HG03025 (cell line): ENCODE results near the gene ZCCHC24.

ENCODE experiments used
- ATAC-seq: cut with Tn5 transposase; IDR thresholded peaks from one replicate; pipeline ENCODE4 v1.9.1; 2021; ENCODE audit warnings: mild to moderate bottlenecking, moderate library complexity; ENCODE audit not compliant: unreplicated experiment, low FRiP score

Gene ZCCHC24

DNA sequence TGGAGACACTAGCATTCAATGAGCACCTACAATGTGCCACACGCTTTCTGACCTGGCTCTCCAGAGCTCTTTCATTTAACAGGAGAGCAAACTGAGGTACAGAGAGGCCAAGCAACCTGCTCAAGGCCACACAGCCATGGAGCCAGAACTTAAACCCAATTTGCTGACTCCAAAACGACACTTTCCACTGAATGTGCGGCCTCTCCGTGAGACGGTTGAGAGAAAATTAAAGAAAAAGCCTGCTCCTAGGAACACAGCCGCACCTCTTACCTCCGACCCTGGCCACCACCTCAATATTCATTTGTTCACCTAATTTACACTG lies 42.8 kb downstream of the ZCCHC24 start:
- no peak for ATAC-seq

DNA sequence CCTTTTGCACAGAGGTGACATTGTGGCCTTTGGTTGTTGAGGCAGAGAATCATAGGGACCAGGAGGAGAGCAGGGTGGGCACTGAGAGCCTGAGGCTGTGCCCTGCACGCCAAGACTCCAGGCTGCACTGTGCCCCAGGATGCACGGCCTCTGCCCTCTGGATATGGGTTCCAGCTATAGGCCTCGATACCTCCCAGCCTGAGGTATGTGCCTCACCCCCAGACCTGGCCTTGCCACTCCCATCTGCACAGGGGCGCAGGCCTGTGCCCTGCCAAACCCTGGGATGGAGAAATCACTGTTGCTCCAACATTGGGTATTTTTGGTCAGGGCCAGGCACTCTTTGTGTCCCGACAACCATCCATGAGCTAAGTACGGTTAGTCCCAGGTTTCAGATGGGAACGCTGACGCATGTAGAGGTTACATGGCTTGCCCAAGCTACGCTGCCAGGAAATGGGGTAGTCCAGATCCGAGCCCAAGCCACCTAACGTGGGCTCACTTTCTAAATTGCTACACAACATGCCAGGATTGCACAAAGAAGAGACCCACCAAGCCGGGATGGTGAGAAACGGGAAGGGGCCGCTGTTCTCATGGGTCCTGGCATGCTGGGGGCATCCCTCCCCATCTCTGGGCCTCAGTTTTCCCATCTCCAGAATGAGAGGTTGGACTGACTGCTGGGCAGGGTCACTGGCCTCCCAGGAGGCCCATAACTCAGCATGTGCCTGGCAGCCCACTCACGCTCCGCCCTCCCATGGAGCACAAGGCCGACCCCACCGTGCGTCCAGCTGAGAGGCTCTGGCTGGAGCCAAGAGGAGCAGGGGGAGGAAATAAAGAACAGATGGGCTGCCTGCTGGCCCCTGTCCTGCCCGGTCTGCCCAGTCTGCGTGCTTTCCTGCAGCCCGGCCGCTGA lies 44.2 kb downstream of the ZCCHC24 start:
- ATAC-seq = no peak

DNA sequence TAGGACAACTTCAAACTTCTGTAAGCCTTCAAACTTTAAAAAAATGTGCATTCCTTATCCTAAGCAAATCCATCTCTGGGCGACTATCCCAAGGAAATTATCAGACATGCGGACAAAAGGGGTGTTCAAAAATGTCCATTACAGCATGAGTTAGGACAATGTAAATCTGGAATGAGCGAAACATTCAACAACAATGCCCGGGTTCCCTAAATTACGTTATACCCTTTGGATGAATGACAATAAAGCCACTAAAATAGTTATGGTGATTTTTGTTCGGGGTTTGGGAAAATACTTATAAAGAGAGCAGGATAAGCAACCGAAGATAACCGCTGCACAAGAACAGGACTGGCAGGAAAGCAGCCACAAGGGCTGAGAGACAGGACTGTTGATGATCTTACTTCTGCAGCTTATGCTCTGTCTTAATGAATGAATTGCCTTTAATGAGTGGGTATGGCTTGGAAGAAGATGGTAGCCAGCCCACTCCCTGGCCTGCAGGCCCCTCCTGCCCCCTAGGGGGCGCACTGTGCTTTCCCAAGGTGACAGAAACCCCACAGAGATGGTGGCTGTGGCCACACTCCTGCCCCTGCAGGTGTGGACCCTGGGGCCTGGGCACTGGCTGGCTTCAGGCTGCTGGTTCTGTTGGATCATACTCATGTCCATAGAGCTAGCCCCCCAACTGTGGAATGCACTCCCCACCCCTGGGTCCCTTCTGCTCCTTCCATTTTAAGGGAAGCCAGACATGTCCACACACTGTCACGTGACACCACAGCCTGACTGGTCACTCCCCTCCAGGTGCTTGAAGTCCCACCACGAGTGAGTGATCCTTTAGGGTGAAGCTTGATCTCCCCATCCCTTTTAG lies 45.0 kb downstream of the ZCCHC24 start:
- ATAC-seq = no peak

DNA sequence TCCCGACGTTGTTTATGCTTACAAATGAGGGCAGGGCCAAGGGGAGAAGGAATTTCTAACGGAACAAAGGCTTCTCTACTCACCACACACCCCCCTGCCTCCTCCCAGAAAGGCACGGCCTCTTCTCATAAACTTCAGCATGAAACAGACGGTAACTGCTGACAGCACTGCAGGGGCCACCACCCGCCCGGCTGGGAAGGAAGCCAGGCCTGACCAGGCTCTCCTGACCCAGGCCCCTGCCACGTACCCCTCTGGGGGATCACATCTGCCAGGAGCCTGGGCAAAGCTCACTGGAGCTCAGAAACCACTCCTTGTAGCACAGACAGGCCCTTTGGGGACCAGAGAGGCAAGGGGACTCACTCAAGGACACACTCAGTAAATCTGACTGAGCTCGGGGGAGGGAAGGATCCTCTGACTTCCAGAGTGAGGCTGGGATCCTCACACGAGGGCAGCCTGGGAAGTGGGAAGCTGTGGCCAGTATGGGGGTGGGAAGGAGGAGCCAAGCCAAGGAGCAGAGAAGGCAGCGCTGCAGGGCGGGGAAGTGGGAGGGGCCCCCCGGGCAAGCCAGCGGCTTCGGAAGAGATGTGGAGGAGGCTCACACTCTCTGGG lies 46.1 kb downstream of the ZCCHC24 start:
- ATAC-seq = no peak

DNA sequence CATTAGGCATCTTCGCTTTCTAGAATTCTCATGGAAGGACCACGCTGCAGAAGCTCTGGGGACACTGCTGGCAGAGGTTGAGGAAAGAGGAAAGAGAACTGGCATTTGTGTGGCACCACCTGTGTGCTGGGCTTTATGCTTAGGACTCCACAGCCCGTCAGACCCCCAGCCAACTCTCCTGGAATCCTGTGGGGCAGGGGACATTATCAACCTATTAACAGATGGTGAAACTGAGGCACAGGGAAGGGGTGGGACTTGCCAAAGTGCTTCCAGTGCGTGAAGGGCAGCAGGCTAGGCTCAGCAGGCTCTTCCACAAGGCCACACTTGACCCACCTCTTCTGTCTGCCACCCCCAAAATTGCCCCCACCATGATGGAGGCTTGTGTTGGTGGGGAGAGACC lies 46.8 kb downstream of the ZCCHC24 start:
- no peak for ATAC-seq

DNA sequence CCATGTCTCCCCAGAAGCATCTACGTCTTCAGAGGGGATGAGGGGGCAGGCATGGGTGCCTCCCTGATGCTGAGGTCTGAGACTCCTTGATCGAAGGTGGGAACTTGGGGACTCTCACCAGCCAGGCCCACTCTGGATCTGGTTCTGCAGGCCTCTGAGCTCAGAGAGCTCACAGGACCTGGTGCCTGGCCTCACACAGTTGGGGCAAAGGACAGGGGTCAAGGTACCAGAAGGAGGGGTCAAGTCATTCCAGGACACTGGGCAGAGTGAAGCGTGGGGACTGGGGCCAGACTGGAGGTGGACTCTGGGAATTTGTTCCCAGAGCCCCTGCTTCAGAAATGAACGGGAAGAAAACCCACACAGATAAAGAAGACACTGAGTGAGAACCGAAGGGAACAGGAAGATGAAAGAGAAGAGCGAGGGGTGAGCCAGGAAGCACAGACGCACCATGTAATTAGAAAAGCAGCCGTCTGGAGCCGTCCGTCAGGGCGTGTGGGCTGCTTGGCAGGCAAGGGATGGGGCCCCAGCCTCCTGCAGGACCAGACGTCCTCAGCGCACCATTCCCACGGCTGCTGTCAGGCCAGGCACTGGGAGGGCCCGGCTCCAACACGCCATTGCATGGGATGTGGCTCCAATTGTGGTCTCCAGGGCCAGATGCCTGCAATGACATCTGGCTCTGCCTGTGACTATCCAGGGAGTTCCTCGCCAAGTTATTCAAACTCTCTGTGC lies 47.7 kb downstream of the ZCCHC24 start:
- no peak for ATAC-seq

DNA sequence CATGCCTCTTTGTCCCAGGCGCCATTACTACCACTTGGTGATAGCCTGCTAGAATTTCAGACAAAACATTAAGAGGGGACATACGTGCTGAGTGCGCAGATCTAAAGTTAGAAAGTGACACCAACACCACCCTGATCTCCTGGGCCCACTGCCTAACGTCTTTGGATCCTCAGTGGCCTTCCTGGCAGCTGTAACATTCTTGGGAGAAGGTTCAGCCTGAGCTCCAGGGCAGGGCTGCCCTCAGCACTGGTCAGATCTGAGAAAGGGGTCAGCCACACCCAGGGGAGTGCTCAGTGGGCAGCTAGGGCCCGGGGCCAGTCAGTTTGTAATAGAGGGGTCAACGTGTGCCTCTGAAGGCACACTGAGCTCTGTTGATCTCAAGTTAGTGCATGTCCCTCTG lies 48.4 kb downstream of the ZCCHC24 start:
- ATAC-seq = no peak

DNA sequence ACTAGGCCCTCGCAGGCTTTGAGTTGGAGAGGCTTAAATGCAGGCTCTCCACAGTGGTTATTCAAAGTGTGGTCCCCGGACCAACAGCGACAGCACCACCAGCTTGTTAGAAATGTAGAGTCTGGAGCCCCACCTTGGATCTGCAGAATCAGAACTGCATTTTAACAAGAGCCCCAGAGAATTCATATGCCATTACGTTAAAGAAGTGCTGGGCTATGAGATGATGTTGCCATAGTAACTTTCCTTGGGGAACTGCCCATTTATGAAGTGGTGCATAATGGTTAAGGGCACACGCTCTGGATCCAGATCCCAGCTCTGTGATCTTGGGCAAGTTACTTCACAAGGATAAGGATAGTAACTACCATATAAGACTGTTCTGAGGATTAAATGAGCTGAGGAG lies 48.9 kb downstream of the ZCCHC24 start:
- no peak for ATAC-seq

DNA sequence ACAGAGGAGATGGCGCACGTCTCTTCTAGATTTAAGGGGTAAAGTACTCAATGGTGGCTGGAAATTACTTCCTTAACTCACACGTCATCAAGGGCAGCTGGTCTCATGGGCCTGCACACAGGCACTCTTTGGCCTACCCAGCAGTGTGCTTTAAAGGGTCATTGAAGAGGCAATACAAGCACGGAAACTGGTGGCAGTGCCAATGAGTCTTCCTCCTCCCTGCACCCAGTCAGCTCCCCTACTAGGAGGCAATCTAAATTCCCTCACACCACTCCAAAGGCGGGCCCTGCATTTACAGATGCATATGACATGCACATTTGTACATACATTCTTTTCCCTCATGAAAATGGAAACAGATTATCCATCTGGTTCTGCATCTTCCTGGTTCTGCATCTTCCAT lies 50.8 kb downstream of the ZCCHC24 start:
- ATAC-seq = no peak

DNA sequence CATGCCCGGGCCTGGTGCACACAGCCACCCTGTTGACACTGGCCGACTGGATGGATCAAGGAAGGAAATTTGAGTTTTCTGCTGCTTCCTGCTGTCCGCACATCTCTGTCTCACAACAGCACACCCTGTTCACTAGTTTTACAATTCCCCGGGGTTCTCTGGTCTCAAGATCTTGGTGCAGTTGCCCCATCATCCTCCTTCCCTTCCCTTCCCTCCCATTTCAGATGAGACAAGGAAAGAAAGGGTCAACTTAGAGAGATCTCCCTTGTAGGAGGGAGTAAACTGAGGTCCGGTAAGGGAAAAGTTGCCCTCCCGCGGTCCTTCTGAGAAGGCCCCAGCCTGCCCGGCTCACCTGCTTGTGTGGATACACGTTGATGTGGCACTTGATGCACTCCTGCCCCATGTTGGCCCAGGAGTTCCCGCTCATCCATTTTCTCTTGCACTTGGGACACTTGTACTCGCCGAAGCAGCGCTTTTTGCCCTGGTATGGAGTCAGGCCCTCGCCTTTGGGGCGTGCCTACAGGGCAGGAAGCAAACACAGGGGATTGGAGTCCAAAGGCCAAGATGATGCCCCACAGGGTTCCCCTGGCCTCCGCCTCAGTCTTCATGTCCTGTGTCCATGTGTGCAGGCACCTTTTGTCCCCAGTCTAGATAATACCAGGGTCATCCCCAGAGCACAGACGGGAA lies 51.4 kb downstream of the ZCCHC24 start:
- no peak for ATAC-seq

DNA sequence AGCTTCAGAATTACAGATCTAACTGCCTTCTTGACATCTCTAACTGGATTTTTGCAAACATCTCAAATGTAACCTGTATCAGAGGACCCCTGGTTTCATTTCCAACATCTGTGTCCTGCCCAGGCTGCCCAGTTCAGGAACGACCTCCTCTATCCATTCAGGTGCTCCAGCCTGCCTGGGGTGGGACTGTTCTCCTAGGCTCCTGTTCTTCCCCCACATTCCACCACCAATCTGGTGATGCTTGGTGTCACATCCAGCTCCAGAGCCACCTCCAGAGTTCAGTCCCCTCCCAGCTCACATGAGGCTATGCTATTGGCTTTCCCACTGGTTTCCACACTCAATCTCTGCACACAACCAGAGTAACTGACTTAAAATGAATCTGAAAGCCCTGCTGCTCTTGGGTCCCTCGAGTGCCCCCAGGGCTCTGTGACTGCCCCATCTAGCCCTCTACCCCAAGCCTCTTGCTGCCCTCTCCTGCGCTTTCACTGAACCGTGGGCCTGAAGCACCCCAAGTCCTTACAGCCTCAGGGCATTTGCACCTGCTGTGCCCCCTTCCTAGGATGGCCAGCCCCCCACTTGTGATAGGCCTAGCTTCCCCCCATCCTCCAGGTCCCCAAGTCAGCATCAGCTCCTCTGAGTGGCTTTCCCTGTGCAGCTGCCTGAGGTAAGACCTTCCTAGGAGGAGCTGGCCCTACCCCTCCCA lies 52.1 kb downstream of the ZCCHC24 start:
- no peak for ATAC-seq

DNA sequence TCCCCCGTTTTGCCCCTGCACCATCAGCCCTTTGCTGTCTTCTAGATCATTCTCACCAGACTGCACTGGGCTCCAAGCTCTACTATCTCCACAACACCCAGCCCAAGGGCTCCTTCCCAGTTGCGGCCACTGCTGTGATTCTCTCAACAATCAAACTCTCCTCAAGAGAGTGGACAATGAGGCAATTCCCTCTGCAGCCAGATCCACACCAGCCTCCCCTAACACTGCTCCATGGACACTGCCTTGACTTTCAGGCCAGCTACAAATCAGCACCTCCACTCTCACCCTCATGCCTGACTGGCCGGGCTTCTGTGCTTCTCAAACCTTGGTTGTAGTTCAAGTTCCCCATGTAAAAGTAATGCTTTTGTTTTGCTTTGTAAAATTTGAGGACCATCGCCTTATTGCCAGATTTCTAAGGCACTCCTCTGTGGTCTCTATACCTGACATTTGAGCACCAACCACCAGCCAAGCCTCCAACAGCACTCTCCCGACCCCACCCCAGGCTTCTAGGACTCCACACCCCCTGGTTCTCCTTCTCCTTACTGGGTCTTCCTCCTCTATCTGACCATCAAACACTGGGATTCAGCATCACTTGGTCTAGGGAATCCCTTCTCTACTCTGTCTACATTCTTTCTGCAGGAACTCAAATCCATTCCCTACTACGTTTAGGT lies 52.8 kb downstream of the ZCCHC24 start:
- ATAC-seq = no peak

DNA sequence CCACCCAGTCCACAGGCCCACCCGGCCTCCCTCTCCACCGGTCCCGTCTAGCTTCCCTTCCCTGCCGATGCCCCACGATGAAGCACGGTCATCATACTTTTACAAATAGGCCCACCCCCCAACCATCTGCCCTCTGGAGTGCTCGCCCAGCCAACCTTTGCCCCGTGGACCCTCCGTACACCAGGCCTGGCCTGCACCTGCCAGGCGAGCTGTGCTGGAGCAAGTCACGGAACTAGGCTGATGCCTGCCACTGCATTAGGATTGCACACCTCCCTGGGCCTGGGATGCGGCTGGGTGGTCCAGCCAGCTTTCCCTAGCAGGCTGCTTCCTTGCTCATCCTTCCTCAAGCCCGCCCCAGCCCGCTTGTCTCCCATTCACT lies 53.4 kb downstream of the ZCCHC24 start:
- no peak for ATAC-seq

DNA sequence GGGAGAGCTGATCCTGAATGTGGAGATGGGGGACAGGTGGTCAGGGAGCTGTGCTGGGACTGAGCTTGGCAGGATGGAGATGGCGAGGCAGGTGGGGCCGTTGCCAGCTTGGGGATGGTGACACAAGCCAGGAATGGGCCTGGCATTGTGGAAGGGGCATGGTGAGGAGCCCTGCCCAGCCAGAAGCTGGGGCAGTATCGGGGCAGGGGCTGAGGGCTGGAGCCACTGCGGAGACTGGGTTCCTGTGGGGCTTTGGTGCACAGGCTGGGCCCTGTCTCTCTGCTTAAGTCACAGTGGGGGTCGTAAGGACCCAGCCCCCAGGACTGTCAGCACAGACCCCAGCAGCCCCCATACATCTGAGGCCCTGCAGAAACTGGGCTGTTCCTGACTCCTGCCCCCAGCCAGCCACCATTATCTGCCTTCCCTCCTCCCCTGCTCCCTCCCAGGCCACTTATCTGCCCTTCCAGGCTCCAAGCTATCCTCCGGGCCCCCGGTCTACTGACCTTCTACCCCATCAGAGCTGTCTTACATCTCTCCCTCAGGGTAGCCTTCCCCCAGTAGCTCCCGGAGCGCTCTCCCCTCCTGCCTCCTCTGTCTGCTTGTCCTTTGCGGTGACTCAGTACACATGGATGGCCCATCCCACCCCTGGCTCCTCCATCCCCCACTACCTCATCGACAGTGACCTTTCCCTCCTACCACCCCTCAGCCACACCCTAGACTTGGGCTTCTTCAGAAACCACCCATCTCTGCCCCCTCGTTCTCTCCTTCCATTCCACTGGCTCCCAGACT lies 54.0 kb downstream of the ZCCHC24 start:
- no peak for ATAC-seq

DNA sequence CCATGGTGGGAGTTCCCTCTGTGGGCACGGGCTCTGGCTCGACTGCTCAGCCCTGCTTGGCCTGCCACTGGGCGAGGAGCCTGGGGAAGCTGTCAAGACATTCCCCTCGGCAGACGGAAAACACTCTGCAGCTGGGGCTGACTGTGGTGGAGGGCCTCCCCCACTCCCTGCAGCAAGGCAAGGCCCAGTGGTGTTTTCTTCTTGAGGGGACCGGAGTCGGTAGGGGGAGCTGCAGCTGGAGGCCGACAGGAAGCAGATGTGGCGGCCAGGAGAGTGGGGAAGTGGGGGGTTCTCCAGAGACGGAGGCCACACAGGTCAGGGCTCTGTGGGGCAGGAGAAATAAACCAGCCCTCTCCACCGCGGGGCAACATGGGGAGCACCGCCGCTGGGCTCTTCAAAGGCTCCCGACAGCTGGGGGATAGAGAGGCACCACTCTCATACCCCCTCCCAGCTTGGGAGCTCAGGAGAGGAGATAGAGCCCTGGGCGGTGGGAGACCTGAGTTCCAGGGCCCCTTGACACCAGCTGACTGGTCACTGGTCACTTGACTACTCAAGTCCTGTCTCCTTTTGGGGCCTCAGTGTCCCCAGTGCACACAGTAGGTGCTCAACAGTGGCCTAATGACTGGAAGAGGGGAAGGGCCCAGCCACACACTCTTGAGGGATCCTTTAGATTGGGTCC lies 54.7 kb downstream of the ZCCHC24 start:
- ATAC-seq = no peak

DNA sequence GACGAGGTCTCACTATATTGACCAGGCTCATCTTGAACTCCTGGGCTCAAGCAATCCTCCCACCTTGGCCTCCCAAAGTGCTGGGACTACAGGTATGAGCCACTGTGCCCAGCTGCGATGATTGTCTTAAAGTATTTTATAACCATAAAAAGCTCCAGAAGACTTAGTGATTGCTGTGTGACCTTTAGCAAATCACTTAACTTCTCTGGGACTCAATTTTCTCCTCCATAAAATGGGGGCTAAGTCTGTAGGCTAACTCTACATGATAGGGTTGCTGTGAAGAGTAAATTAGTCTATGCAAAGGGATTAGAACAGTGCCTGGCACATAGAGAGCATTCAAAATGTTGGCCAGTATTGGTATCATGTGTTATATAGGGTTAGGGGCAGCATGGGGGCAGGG lies 55.4 kb downstream of the ZCCHC24 start:
- no peak for ATAC-seq

DNA sequence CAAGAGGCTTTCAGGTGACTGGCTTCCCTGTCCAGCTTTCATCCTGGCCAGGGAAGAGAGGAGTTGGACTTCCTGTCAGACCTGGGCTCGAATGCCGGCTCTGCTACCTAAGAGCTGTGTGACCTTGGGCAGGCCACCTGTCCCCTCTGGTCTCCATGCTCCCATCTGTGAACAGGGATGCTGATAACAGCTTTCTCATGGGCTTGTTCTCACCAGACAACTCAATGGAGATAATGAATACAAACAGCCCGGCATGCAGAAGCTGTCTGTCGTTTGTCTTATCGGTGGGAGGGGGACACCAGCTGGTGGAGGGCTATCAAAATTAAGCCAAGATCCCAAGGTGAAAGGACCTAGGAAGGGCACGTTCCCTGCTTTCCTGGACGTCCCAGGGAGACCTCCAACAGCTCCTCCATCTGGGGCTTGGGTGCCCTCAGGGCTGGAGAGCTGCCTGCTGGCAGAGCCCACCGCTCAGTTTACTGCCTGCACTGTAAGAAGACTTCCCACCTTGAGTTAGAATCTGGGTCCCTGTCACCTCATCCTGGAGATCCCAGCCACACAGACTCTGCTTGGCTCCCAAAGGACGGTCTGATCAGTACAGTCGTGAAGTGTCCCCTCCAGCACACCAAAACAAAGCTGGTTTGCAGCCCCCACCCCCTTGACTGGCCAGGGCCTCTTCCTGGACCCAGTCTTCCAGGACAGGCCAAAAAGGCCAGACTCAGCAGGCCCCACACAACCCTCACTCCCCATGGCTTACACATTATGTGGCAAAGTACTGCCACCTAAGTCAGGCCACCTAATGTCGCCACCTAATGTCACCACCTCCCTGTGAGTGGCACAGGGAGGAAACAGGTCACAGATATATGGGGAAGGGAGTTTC lies 57.2 kb downstream of the ZCCHC24 start:
- no peak for ATAC-seq
